Measurements from ENCODE around the gene KCNA10.

Gene KCNA10

GRCh38 chr1:110519125-110519810 is at the start of gene KCNA10:
Gene KCNA10 (minus strand): TSS chr1:110519175. CDS start chr1:110518787, 388 bp downstream.
- no peak for DNase-seq

- DNase-seq, result no peak
These were observed 47.9 kb upstream of the KCNA10 start for GRCh38 chr1:110566836-110567235.

- DNase-seq, result no peak
These were observed 46.6 kb upstream of the KCNA10 start for GRCh38 chr1:110565565-110565964.

GRCh38 chr1:110563089-110563488 is 44.1 kb upstream of the KCNA10 start:
- no peak for DNase-seq

GRCh38 chr1:110561596-110561995 is 42.6 kb upstream of the KCNA10 start:
- DNase-seq, result no peak

GRCh38 chr1:110559157-110559556 is 40.2 kb upstream of the KCNA10 start:
- no peak for DNase-seq

- DNase-seq, result no peak
These were observed 38.5 kb upstream of the KCNA10 start for GRCh38 chr1:110557481-110557880.

GRCh38 chr1:110556471-110556807 is 37.5 kb upstream of the KCNA10 start:
- DNase-seq, result no peak

GRCh38 chr1:110555807-110556470 is 37.0 kb upstream of the KCNA10 start:
- no peak for DNase-seq

GRCh38 chr1:110554871-110555801 is 36.2 kb upstream of the KCNA10 start:
- peak; percentile 56 to 58 for DNase-seq

- DNase-seq, result no peak
These were observed 32.4 kb upstream of the KCNA10 start for GRCh38 chr1:110551278-110551809.

GRCh38 chr1:110549831-110550230 is 30.9 kb upstream of the KCNA10 start:
- no peak for DNase-seq

GRCh38 chr1:110548381-110548780 is 29.4 kb upstream of the KCNA10 start:
- DNase-seq, result no peak

GRCh38 chr1:110547017-110547416 is 28.0 kb upstream of the KCNA10 start:
- DNase-seq, result no peak

- no peak for DNase-seq
These were observed 26.5 kb upstream of the KCNA10 start for GRCh38 chr1:110545492-110545891.

- DNase-seq, result no peak
These were observed 25.8 kb upstream of the KCNA10 start for GRCh38 chr1:110544753-110545152.

GRCh38 chr1:110542725-110543124 is 23.8 kb upstream of the KCNA10 start:
- DNase-seq, result no peak

GRCh38 chr1:110541906-110542395 is 23.0 kb upstream of the KCNA10 start:
- DNase-seq, result no peak

GRCh38 chr1:110540891-110541685 is 22.1 kb upstream of the KCNA10 start:
- no peak for DNase-seq

- no peak for DNase-seq
These were observed 19.9 kb upstream of the KCNA10 start for GRCh38 chr1:110538921-110539320.

- no peak for DNase-seq
These were observed 19.1 kb upstream of the KCNA10 start for GRCh38 chr1:110538075-110538474.

GRCh38 chr1:110535985-110536384 is 17.0 kb upstream of the KCNA10 start:
- DNase-seq, result no peak
